Measurements from ENCODE around the gene GPR37L1.
"Not testable (repeated sequence)": the region's sequence is repeated elsewhere in the genome, so short reads cannot be mapped to it uniquely, and the experiment has no call there.

The GPR37L1 gene

DNA sequence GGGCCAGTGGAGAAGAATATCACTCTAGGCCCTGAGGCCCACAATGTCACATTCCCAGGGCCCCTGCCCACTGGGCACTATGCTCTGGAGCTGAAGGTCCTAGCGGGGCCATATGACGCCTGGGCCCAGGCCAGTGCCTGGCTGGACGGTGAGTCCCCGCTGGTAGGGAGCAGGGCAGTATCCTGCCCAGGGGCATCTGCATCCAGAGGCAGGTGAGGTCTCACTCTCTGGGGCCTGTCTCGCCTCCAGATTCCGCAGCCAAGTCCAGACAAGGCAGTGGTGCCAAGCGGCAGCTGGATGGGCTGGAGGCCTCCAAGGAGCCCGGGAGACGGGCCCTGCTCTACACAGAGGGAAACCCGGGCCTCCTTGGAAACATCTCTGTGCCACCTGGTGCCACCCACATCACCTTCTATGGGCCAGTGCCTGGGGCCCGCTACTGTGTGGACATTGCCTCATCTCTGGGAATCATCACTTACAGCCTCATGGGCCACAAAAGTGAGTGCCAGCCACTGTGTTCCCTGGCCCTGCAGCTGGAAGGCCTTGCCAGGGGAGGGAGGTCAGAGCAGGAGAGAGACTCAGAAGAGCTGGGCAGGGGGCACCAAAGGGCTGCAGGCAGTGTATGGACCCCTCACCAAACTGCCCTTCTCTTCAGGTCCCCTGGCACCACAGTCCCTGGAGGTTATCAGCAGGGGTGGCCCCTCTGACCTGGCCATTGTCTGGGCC lies 48.7 kb downstream of the GPR37L1 start:
- DNase-seq, result no peak

DNA sequence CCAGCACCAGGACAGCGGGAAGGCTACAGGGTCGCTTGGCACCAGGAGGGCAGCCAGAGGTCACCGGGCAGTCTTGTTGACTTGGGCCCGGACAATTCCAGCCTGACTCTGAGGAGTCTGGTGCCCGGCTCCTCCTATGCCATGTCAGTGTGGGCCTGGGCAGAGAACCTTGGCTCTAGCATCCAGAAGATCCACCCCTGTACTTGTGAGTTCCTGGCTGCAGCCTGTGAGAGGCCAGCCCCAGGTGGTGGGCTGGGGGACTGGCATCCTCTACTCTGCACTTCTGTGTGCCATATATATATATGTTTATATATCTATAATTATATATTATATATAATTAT lies 49.3 kb downstream of the GPR37L1 start:
- no peak for DNase-seq

DNA sequence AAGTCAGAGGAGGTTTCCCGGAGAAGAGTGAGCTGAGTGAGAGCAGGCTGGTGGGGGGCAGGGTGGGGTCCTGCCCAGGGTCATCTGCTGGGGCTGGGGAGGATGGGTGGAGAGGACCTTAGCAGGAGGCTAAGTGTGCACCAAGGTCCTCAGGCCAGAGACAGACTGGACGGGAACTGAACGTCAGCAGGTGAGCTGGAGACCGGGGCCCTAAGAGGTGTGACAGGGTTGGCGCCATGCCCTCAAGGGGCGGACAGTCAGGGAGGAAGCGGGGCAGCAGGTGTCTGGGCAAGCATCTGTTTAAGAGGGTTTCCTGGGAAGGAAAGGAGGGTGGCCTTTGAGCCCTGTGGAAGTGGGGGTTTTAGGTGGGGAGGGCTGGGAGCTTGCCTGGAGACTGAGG lies 51.3 kb downstream of the GPR37L1 start:
- no peak for DNase-seq

DNA sequence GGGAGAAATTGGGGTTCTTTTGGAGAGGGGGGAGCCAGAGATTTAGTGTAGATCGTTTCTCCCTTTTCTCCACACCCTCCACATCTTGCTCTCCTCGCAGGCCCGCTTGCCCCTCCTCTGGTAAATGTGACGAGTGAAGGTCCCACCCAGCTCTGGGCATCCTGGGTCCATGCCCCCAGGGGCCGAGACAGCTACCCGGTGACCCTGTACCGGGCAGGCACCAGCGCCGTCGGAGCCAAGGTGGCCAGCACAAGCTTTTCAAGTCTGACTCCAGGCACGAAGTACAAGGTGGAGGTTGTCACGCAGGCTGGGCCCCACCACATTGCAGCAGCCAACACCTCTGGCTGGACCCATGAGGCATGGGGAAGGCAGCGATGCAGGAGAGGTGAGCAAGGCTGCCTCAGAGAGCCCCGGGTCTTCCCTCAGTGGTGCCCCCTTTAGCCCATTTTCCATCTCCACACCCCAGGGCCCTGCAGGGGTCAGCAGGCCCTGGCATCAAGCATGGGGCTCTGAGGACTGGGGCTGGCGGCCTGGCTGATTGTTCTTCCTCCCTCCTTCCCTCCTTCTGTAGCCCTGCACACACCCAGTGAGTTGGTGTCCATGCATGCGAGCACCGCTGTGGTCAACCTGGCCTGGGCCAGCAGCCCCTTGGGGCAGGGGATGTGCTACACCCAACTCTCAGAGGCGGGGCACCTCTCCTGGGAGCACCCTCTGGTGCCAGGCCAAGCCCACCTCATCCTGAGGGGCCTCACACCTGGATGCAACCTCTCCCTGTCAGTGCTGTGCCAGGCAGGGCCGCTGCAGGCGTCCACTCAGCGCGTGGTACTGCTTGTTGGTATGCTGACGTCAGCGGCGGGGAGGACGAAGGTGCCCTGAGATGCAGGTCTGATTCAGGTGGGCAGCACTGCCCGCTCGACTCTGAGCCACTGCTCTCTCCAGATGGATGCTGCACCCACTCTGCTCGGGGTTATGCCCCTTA lies 54.5 kb downstream of the GPR37L1 start:
- DNase-seq, result no peak

DNA sequence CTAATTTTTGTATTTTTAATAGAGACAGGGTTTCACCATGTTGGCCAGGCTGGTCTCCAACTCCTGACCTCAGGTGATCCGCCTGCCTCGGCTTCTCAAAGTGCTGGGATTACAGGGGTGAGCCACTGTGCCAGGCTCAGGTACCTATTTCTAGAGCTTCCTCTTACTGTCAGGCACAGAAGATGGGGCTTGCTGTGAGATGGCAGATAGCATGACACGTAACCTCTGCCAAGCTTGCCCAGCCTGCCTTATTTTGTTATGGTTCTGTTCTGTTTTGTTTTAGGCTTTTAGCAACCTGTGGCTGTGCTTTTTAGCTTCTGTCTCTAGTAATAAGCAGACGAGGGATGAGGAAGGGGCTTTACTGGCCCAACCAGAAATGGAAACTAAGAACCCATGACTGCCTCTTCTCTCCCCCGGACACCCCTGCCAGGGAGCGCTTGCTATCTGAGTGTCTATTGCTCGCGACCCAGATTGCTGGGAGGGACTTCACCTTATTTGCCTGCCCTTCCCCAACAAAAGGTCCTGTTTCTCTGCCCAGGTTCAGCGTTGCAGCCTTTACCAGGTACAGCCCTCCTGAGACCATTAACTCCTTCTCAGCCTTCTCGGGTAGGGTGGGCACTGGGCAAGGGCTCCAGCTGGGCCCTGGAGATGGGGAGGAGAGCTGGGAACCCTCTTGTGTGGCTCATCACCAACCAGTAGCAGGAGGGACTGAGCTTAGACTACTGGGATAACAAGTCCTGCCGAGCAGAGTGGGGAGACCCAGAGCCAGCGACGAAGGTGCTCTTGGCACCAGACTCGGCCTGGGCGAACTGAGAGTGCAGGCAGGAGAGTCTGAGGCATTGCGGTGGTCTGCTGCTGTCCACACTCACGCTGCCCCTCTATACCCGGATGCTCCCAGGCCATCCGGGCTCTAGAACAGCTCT lies 57.4 kb downstream of the GPR37L1 start:
- no peak for DNase-seq

DNA sequence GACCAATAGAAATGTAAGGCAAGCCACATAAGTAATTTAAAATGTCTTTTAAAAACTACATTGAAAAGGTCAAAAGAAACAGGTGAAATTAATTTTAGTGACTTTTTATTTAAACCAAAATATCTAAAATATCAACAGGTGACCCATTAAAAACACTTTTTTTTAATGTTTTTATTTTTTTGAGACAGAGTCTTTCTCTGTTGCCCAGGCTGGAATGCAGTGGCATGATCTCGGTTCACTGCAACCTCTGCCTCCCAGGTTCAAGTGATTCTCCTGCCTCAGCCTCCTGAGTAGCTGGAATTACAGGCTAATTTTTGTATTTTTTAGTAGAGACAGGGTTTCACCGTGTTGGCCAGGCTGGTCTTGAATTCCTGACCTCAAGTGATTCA lies 58.0 kb downstream of the GPR37L1 start:
- not testable (repeated sequence) for DNase-seq

DNA sequence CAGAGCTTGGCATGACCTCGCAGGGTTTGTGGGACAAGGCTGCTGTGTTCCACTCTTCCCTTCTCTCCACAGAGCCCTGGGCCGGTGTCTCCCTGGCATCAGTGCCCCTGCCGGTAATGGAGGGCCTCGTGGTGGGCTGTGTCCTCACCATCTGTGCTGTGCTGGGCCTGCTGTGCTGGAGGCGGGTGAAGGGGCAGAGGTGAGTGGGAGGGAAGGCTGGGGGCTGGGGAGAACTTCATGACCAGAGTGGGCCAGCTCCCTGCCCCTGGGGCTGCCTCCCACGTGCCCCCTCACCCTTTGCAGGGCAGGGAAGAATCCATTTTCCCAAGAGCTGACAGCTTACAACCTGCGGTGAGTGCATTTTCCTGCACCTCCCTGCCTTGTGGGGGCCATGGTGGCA lies 58.9 kb downstream of the GPR37L1 start:
- DNase-seq, result no peak

DNA sequence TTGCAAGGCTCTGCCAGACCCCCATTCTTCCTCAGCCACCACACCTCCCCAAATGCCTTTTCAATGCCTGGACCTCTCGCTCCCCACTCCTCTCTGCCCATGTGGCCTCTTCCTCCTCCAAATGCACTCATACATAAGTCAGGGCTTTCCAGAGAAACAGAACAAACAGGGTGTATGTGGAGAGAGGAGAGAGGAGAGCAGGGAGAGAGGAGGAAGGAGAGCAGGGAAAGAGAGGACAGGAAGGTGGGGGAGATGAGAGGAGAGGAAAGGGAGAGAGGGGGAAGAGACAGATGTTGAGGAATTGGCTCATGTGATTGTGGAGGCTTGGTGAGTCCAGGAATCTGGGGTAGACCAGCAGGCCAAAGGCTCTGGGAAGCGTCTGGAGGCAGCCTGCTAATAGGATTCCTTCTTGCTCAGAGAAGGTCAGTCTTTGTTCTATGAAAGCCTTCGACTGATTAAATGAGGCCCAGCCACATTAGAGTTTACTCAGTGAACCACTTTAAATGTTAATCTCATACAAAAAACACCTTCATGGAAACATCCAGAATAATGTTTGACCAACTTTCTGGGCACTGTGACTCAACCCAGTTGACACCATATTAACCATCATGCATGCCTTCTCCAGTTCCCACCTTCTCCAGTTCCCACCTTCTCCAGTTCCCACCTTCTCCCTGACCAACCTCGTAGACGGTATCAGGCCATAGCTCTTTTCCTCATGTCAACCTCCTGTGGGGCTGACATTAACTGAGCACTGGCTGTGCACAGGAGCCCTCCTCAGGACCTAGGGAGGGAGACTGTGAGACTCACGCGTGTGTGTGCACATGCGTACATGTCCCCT lies 59.5 kb downstream of the GPR37L1 start:
- no peak for DNase-seq

All from stimulated activated naive CD4-positive, alpha-beta T cell (primary cell).